Tongue (tissue), 2 donors: ENCODE data around the gene SLC6A17. TPM values are rescaled to one million over a fixed set of nuclear protein-coding genes. Genes with fewer than 3 reads are reported as not detected.
A peak's percentile ranks its signal among the peaks of the same experiment; 100 is the strongest.

Source experiments
- DNase-seq: peaks from one replicate; pipeline ENCODE4 v3.0.0-alpha.2; 2015
- total RNA-seq: library from RNA; depleted of rRNA; stranded (reverse); fragments of >200 nt; gene quantifications from one replicate; pipeline ENCODE4 v1.2.3, GENCODE V29; 2014

The SLC6A17 gene
- total RNA-seq, 1 donor from 2014 or later: under 0.01 TPM

DNA sequence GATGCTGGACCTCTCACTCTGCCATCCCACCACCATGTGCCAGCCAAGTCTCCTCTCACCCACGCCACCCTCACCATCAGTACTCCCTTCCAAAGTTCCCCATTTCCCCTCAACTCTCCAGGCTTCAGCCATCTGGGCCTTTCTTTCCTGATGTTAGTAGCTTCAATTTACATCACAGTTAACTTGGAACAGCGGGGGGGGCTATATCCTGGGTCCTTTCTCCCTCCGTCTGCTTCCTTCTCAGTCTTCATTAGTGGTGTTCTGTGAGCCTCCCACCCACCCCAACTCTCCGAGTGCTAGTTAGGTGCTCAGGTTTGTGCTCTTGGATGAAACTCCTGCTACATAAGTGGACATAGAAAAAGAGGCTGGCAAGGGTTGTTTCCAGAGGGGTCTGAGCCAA lies 91.8 kb downstream of the SLC6A17 start:
- no peak for DNase-seq

DNA sequence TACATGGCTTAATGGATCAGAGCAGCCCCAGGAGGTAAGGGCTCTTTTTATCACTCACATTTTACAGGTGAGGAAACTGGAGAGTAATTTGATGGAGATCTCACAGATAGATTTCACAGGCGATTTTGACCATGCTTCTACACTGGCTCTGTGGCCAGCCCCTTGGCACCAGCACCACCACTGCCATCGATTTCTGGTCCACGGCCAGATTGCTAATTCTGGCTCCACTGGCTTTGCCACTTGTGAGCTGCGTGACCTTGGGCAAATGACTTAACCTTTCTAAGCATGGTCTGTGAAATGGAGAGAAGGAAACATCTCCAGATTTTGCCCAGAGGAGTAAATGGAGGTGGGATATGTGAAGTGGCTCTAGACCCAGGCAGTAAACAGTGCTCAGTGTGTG lies 92.4 kb downstream of the SLC6A17 start:
- DNase-seq: no peak

DNA sequence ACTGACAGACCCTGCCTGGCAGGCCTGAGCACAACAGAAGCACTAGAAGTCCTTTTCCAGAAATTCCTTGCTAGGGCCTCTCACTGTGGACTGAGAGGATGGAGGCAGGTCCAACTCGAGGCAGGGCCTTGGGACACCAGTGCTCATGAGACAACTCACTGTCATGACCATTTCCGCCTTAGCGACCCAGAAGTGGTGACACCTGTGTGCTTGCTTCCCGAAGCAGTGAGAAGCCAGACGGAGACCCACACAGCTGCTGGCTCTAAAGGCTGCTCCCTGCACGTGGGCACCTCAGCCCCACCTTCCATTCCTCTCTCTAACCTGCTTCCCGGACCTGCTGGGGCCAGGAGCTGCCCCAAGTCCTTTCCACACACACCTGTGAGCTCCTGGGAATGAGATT lies 92.9 kb downstream of the SLC6A17 start:
- DNase-seq: no peak

DNA sequence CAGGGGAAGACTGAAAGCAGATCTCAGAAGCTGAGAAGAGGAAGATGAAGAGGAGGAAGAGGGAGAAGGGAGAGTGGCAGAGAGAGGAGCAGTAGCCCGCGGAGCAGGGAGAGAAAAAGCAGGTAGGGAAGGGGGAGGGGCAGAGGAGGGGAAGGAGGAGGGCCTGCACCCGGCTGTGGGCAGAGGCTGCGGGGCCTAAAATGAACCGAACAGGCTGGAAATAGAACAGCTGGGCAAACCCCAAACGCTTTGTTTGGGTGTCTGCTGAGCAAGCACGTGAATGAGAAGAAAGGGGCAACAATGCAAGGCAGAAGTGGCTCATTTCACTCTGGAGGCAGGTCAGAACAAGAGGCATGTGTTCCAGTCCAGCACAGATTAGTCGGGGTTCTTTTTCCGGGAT lies 93.3 kb downstream of the SLC6A17 start:
- DNase-seq: peak; percentile 66

DNA sequence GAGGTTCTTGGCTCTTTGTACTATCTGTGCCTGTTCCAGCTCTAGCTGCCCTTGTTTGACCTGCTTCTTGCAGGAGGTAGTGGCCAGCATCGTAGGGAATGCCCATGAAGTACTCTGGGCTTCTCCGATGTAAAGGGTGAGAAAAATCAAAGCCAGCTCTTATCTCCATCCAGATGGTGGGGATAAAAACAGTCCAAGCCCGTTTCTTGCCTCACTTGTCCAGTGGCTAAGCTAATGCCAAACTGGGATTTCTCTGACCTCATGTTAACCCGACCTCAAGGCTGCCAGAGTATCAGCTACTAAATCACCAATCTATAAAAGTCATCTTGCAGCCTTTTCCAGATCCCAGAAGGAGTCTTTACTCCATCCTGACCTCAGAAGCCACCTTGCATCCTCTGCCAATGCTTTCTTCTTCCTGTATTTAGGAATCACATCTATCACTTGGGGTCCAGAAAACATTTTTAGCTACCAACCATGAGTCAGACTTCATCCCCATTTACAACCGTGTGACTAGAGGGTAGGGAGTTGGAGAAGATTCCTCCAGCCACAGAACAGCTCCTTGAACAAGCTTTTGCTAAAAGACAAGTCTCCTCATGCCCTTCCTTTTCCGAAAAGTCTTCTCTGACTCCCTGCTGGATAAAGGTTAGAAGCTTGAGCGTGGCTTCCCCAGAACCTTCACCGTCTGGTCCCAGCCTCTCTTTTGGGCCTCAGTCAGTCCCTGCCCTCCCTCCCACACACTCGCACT lies 95.8 kb downstream of the SLC6A17 start:
- no peak for DNase-seq

DNA sequence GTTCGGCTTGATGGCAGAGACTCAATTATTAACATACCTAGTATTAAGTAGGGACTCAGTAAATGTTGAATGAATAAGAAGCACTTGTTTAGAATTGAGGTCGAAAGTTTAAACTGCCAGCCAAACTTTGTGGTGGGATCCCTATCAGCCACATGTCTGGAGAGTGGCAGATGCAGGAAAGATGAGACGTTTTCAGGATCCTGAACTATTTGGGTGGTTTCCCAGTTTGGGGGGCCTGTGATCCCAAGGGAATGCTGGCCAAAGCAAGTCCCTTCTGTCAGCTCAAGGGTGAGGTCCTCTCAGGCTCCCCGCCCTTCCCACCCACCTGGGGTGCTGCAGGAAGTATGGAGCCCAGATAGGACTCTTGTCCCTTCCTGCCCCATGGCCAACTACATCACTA lies 98.5 kb downstream of the SLC6A17 start:
- peak; percentile 38 for DNase-seq

DNA sequence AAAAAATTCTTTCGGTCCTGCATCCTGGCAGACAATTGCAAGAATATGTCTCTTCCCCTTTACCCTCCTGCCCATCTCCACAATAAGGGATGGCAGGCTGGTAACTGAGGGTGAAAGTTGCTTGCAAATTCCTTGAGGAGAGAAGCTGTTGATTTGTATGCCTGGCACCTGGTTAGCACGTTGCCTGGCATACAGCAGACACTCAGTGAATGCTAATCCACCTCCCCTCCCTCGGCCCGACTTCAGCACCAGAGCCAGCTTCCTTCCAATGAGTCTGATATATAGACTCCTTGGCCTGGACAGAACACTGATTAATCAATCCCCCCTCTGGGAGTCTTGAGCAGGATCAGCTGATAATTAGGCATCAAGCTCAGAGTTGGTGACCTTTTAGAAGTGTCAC lies 99.0 kb downstream of the SLC6A17 start:
- DNase-seq: no peak

DNA sequence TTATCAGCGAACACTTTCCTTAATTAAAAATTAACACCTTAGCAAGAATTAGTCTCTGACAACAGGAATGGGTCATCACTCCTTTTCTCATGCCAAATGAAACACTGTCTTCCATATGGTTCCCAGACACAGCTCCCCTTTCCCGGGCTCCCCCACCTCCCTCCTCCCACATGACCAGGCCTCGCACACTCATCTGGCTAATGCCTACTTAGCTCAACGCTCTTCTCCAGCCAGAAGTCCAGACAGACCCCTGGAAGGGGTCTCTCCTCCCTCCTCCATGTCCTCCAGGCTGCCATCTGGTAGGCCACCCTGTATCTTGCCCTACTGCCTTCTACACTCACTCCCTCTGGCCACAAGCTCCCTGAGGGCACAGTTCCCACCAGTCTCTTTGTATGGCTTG lies 99.7 kb downstream of the SLC6A17 start:
- no peak for DNase-seq

DNA sequence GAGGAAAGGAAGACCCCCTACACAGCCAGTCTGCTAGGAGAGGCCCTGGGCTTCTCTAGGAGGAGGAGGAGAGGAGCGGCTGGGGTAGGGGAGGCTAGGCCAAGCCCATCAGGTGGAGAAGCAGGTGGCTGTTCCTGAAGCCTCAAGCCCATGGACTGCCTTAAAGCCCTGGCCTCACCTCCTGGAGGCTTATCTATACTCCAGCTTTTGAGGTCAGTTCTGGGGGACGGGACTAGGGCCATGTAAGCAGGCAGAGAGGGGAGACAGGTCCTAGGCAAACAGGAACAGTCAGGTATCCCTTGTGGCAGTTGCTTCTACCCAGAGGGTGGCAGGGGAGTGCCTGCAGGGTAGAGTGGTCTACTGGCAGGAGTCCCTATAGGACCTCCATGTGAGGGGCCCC lies 100.5 kb downstream of the SLC6A17 start:
- DNase-seq: no peak

Other genes with a start within 250 kb of the SLC6A17 start
- 16.5 TPM for gene CSF1, start 239.6 kb upstream of the SLC6A17 start, total RNA-seq
- 45.9 TPM for gene AHCYL1, start 165.7 kb upstream of the SLC6A17 start, total RNA-seq
- 58.9 TPM for gene STRIP1, start 115.9 kb upstream of the SLC6A17 start, total RNA-seq
- not detected for gene ALX3, start 79.8 kb upstream of the SLC6A17 start, total RNA-seq
- gene UBL4B, start 38.1 kb upstream of the SLC6A17 start, total RNA-seq: not detected
- gene KCNC4, start 59.8 kb downstream of the SLC6A17 start, total RNA-seq: 5.3 TPM
- 56.0 TPM for gene RBM15, start 188.9 kb downstream of the SLC6A17 start, total RNA-seq
- gene SLC16A4, start 240.5 kb downstream of the SLC6A17 start, total RNA-seq: 10.8 TPM